Measurements from ENCODE around the gene CACNG3.

The CACNG3 gene

DNA sequence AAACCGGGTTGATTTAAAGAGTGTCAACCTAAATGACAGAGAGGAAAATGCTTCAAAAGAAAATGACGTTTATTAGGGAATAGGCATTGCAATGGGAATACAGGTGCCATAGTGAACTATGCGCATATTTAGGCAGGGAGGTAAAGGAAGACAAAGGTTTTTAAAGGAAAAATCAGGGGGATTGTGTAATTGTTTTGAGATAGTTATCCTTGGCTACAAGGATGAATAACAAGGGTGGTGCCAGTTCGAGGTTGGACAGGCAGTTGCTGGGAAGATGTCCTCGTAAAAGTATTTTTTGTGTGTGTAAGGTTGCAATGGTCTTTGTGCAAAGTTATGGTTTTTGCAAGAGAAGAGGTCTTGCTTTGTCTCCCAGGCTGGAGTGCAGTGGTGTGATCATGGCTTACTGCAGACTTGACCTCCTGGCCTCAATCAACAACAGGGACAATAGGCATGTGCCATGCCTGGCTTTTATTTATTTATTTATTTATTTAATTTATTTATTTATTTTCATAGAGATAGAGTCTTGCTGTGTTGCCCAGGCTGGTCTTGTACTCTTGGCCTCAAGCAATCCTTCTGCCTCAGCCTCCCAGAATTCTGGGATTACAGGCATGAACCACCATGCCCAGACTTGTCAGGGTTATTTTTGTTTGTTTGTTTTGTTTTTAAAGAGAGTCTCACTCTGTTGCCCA lies 63.1 kb downstream of the CACNG3 start:
- TF ChIP-seq TAF1 (IDR thresholded peaks at IDR 0.05; ENCODE audit: borderline replicate concordance, insufficient read depth, low read length) (no peak), FOXP2 (optimal IDR thresholded peaks at IDR 0.05; ENCODE audit: borderline replicate concordance, extremely low read depth, extremely low read length, insufficient read depth) (no peak), SIN3A (IDR thresholded peaks at IDR 0.05; ENCODE audit: borderline replicate concordance, insufficient read depth, low read length) (no peak), POLR2AphosphoS5 (IDR thresholded peaks at IDR 0.05; ENCODE audit: low read depth, low read length) (no peak)
- TF ChIP-seq, protein P1, sequence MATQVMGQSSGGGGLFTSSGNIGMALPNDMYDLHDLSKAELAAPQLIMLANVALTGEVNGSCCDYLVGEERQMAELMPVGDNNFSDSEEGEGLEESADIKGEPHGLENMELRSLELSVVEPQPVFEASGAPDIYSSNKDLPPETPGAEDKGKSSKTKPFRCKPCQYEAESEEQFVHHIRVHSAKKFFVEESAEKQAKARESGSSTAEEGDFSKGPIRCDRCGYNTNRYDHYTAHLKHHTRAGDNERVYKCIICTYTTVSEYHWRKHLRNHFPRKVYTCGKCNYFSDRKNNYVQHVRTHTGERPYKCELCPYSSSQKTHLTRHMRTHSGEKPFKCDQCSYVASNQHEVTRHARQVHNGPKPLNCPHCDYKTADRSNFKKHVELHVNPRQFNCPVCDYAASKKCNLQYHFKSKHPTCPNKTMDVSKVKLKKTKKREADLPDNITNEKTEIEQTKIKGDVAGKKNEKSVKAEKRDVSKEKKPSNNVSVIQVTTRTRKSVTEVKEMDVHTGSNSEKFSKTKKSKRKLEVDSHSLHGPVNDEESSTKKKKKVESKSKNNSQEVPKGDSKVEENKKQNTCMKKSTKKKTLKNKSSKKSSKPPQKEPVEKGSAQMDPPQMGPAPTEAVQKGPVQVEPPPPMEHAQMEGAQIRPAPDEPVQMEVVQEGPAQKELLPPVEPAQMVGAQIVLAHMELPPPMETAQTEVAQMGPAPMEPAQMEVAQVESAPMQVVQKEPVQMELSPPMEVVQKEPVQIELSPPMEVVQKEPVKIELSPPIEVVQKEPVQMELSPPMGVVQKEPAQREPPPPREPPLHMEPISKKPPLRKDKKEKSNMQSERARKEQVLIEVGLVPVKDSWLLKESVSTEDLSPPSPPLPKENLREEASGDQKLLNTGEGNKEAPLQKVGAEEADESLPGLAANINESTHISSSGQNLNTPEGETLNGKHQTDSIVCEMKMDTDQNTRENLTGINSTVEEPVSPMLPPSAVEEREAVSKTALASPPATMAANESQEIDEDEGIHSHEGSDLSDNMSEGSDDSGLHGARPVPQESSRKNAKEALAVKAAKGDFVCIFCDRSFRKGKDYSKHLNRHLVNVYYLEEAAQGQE (IDR thresholded peaks at IDR 0.05; ENCODE audit: insufficient read depth in 1 of 2, low read depth in 2 of 2, low read length in 2 of 2): no peak

DNA sequence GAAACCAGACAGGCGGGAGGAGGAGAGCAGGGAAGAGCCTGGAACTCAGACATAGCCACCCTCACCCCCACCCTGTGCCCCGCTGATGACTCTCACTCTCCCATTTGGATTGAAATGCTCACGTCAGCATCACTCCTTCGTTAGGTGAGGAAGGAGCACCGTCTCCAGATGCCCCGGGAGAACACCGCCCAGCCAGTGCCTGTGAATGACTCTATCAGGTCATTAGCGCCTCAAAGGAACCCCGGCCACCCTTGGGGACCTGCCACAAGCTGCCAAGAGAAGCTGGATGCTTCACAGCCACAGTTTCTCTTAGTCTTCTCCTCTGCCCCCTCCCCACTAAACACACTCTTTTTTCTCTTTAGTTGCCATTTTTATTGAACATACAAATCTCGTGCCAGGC lies 66.0 kb downstream of the CACNG3 start:
- TF ChIP-seq TAF1 (IDR thresholded peaks at IDR 0.05; ENCODE audit: borderline replicate concordance, insufficient read depth, low read length) (no peak), POLR2AphosphoS5 (IDR thresholded peaks at IDR 0.05; ENCODE audit: low read depth, low read length) (no peak), SIN3A (IDR thresholded peaks at IDR 0.05; ENCODE audit: borderline replicate concordance, insufficient read depth, low read length) (no peak), FOXP2 (optimal IDR thresholded peaks at IDR 0.05; ENCODE audit: borderline replicate concordance, extremely low read depth, extremely low read length, insufficient read depth) (no peak)
- TF ChIP-seq, protein P1 (IDR thresholded peaks at IDR 0.05; ENCODE audit: insufficient read depth in 1 of 2, low read depth in 2 of 2, low read length in 2 of 2): no peak

DNA sequence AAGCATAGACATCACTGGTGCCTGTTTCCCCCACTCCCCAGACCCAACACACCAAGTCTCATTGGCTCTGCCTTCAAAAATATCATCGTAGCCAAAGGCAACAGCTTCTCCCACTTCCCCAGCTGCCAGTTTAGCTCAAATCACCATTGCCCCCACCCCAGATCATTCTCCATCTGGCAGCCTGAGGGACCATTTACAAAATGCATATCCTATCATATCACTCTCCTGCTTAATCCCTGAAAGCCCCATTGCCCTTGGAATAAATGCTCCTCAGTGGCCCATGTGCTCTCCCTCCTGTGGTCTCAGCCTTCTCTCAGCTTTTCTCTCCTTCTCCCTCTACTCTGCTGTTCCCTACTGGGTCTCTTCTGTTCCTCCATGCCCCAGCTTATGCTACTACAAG lies 68.3 kb downstream of the CACNG3 start:
- TF ChIP-seq TAF1 (IDR thresholded peaks at IDR 0.05; ENCODE audit: borderline replicate concordance, insufficient read depth, low read length): no peak
- TF ChIP-seq SIN3A (IDR thresholded peaks at IDR 0.05; ENCODE audit: borderline replicate concordance, insufficient read depth, low read length): no peak
- TF ChIP-seq POLR2AphosphoS5 (IDR thresholded peaks at IDR 0.05; ENCODE audit: low read depth, low read length): no peak
- TF ChIP-seq, protein P1 (IDR thresholded peaks at IDR 0.05; ENCODE audit: insufficient read depth in 1 of 2, low read depth in 2 of 2, low read length in 2 of 2): no peak

DNA sequence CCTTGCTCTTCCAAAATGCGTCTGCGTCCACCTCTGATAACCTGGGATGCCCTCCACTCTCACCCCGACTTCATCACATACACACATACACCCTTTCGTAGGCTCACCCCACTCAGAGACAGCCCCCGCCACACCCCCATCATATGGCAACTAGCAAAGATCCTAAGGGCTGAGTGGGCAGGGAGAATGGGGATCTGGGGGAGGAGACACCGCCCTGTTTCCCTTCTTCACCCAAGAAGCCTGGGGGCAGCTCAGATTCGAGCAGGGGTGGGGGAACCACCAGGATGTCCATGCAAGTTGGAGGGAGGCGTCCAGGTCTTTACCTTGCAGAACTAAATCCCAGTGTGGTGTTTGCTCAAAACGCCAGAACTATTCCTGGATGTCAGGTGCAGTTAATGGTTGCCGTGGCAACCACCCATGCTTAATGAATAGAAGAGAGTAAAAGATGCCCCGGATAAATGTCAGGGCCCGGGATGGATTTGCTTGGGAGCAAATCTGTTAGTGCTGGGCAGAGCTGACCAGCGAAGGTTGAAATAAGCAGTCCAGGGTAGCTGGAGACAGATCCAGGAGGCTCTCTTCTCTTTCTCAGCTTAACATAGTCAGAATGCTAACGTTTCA lies 72.8 kb downstream of the CACNG3 start:
- TF ChIP-seq TAF1 (IDR thresholded peaks at IDR 0.05; ENCODE audit: borderline replicate concordance, insufficient read depth, low read length) (no peak), SIN3A (IDR thresholded peaks at IDR 0.05; ENCODE audit: borderline replicate concordance, insufficient read depth, low read length) (no peak), POLR2AphosphoS5 (IDR thresholded peaks at IDR 0.05; ENCODE audit: low read depth, low read length) (no peak)
- TF ChIP-seq, protein P1 (IDR thresholded peaks at IDR 0.05; ENCODE audit: insufficient read depth in 1 of 2, low read depth in 2 of 2, low read length in 2 of 2): no peak
